Left ventricle myocardium inferior (tissue), 1 donor: ENCODE measurements around the gene SRP68. TPM values are rescaled to one million over a fixed set of nuclear protein-coding genes. Genes with fewer than 3 reads are reported as not detected.

Source experiments
- DNase-seq: peaks from one replicate; pipeline ENCODE4 v3.0.0-alpha.2; 2020
- H3K27ac ChIP-seq: fragments of 200-600 bp; replicated peaks from 2 replicates; pipeline ENCODE4 v1.8.0; 2021
- H3K27me3 ChIP-seq: fragments of 200-600 bp; 2 replicates; pipeline ENCODE4 v1.8.0; 2021; ENCODE audit warnings: low read depth
- H3K36me3 ChIP-seq: fragments of 200-600 bp; 2 replicates; pipeline ENCODE4 v1.8.0; 2021
- H3K4me1 ChIP-seq: fragments of 200-600 bp; 2 replicates; pipeline ENCODE4 v1.8.0; 2021
- H3K4me3 ChIP-seq: fragments of 200-600 bp; 2 replicates; pipeline ENCODE4 v1.8.0; 2021; ENCODE audit warnings: mild to moderate bottlenecking, moderate library complexity
- H3K9me3 ChIP-seq: fragments of 200-600 bp; replicated peaks from 2 replicates; pipeline ENCODE4 v1.8.0; 2021
- CTCF ChIP-seq: fragments of 200-600 bp; IDR thresholded peaks from 2 replicates; pipeline ENCODE4 v1.8.0; 2021; ENCODE audit warnings: antibody characterized with exemption, mild to moderate bottlenecking, borderline replicate concordance
- intact Hi-C: fragments of 100-400 bp; cut with micrococcal nuclease; formaldehyde crosslinking; loops from one replicate; pipeline ENCODE4 v1.11.0; 2022
- total RNA-seq: library from RNA; stranded (reverse); fragmentation: NEBNext Ultra II Directional; extraction: Animal tissue kit (Norgen Biotek cat#: 25700); gene quantifications from one replicate; pipeline ENCODE4 v1.2.1, GENCODE V29; 2021
- donor health status: DM: no; HTN: yes; CAD: no; lungs with severe emphysema.

Gene SRP68
- total RNA-seq, 1 donor from 2014 or later = 57.4 TPM

- no peak overlapping the region for H3K27ac ChIP-seq
- no peak for TF ChIP-seq CTCF
- H3K36me3 ChIP-seq = peaks cover 78% of the 10 kb centered on the region
- no peak overlapping the region for H3K4me3 ChIP-seq
- DNase-seq = no peak
- intact Hi-C loops = no loop called here
- peaks cover 9% of the 10 kb centered on the region for H3K4me1 ChIP-seq
- no peaks in the 10 kb centered on the region for H3K9me3 ChIP-seq
- H3K27me3 ChIP-seq = no peaks in the 10 kb centered on the region
These were observed 13.5 kb upstream of the SRP68 start for GRCh38 chr17:76085731-76086366.

- H3K9me3 ChIP-seq = no peaks in the 10 kb centered on the region
- no peak for TF ChIP-seq CTCF
- H3K36me3 ChIP-seq = peaks cover 71% of the 10 kb centered on the region
- no peak overlapping the region for H3K27ac ChIP-seq
- H3K4me1 ChIP-seq = peaks cover 14% of the 10 kb centered on the region
- intact Hi-C loops = no loop called here
- H3K4me3 ChIP-seq = no peak overlapping the region
- DNase-seq = no peak
- no peaks in the 10 kb centered on the region for H3K27me3 ChIP-seq
These were observed 12.9 kb upstream of the SRP68 start for GRCh38 chr17:76085066-76085730.

GRCh38 chr17:76083536-76084182 is 11.3 kb upstream of the SRP68 start:
- Histone ChIP-seq H3K27ac (no peak overlapping the region), H3K4me3 (no peak overlapping the region), H3K9me3 (no peaks in the 10 kb centered on the region), H3K27me3 (peaks cover 14% of the 10 kb centered on the region), H3K36me3 (peaks cover 56% of the 10 kb centered on the region), H3K4me1 (peaks cover 17% of the 10 kb centered on the region)
- no peak for TF ChIP-seq CTCF
- intact Hi-C loops = no loop called here
- DNase-seq = no peak

GRCh38 chr17:76082326-76083251 is 10.3 kb upstream of the SRP68 start:
- DNase-seq = no peak
- TF ChIP-seq CTCF = no peak

More at GRCh38 chr17:76082326-76083251, 10.3 kb upstream of the SRP68 start:
- Histone ChIP-seq H3K27me3 (peaks cover 25% of the 10 kb centered on the region), H3K36me3 (peaks cover 45% of the 10 kb centered on the region), H3K4me3 (no peak overlapping the region), H3K9me3 (no peaks in the 10 kb centered on the region), H3K4me1 (peaks cover 17% of the 10 kb centered on the region), H3K27ac (no peak overlapping the region)
- intact Hi-C loops = no loop called here
